Spleen (tissue), 11 donors: ENCODE results near the gene PCSK7. TPM values are rescaled to one million over a fixed set of nuclear protein-coding genes. Genes with fewer than 3 reads are reported as not detected.
A peak's percentile ranks its signal among the peaks of the same experiment; 100 is the strongest.

Experiments
- DNase-seq: peaks from one replicate; pipeline ENCODE4 v3.0.0-alpha.2; 2020
- H3K27ac ChIP-seq, 8 donors: fragments of 200-600 bp; sonication (generic) in 7 of 8; 1 replicate in 4 of 8; 2 replicates in 4 of 8; pipeline versions ENCODE4 v1.5.0 to v1.8.0; 2016 to 2021; ENCODE audit warnings: inconsistent platforms in 4 of 8, mild to moderate bottlenecking in 4 of 8, moderate library complexity in 1 of 8
- H3K27me3 ChIP-seq, 7 donors: fragments of 200-600 bp; sonication (generic) in 6 of 7; replicated peaks in 1 of 7; 1 replicate in 4 of 7; 2 replicates in 3 of 7; pipeline versions ENCODE4 v1.5.0 to v1.8.0; 2016 to 2021; ENCODE audit warnings: inconsistent platforms in 3 of 7, mild to moderate bottlenecking in 1 of 7
- H3K36me3 ChIP-seq, 6 donors: fragments of 200-600 bp; sonication (generic) in 5 of 6; 1 replicate in 4 of 6; 2 replicates in 2 of 6; pipeline versions ENCODE4 v1.5.0 to v1.8.0; 2016 to 2021; ENCODE audit warnings: inconsistent platforms in 2 of 6
- H3K4me1 ChIP-seq, 6 donors: fragments of 200-600 bp; sonication (generic) in 5 of 6; 1 replicate in 3 of 6; 2 replicates in 3 of 6; pipeline versions ENCODE4 v1.5.0 to v1.8.0; 2016 to 2021; ENCODE audit warnings: inconsistent platforms in 3 of 6
- H3K4me3 ChIP-seq, 8 donors: fragments of 200-600 bp; sonication (generic) in 7 of 8; 1 replicate in 4 of 8; 2 replicates in 4 of 8; pipeline versions ENCODE4 v1.5.0 to v1.8.0; 2016 to 2021; ENCODE audit warnings: inconsistent platforms in 4 of 8, mild to moderate bottlenecking in 4 of 8, moderate library complexity in 2 of 8
- H3K9me3 ChIP-seq, 8 donors: fragments of 200-600 bp; sonication (generic) in 7 of 8; 1 replicate in 4 of 8; 2 replicates in 4 of 8; pipeline versions ENCODE4 v1.5.0 to v1.8.0; 2016 to 2021; ENCODE audit warnings: inconsistent platforms in 4 of 8
- POLR2A ChIP-seq, 3 donors: fragments of 450-650 bp; IDR thresholded peaks; one replicate each; pipeline ENCODE4 v1.5.1; 2017; ENCODE audit warnings: antibody characterized with exemption in 3 of 3, mild to moderate bottlenecking in 1 of 3
- POLR2AphosphoS5 ChIP-seq, 3 donors: sonication (generic); formaldehyde crosslinking; IDR thresholded peaks; one replicate each; pipeline ENCODE4 v1.5.1; 2017; ENCODE audit warnings: antibody characterized with exemption in 3 of 3
- WGBS, 5 donors: extraction: QIAGEN DNeasy Blood & Tissue Kit in 3 of 5; methylation state at CpG; one replicate each; pipeline versions ENCODE4 v1.1.5 to v1.1.7; 2013 to 2018; 5-methylcytosine and 5-hydroxymethylcytosine counted together
- intact Hi-C: fragments of 100-400 bp; cut with DNase I; formaldehyde crosslinking; loops from one replicate; pipeline ENCODE4 v1.15.0; 2023; ENCODE audit warnings: low total_unique reads
- polyA plus RNA-seq, 3 donors: library from polyadenylated mRNA; stranded (reverse); fragments of 200-250 nt; gene quantifications; one replicate each; pipeline ENCODE4 v1.2.1, GENCODE V29; 2013
- total RNA-seq, 7 donors: library from RNA; depleted of rRNA in 3 of 7; stranded (reverse); fragments of >200 nt in 3 of 7; fragmentation: NEBNext Ultra II Directional in 4 of 7; extraction: Animal tissue kit (Norgen Biotek cat#: 25700) in 4 of 7; gene quantifications; one replicate each; pipeline versions ENCODE4 v1.1.0 to v1.2.1, GENCODE V29; 2016 to 2021
- TF ChIP-seq, protein P1 (sequence below), 11 experiments: fragments of 200-600 bp in 7 of 11; fragments of 450-650 bp in 4 of 11; sonication (generic) in 4 of 11; IDR thresholded peaks in 8 of 11; conservative IDR thresholded peaks in 3 of 11; 1 replicate in 7 of 11; 2 replicates in 4 of 11; pipeline versions ENCODE4 v1.4.0 to v1.8.0; 2016 to 2021; ENCODE audit warnings: antibody characterized with exemption in 11 of 11, inconsistent platforms in 4 of 11, mild to moderate bottlenecking in 1 of 11
- donor health status: healthy with polysubstance abuse.
- donor health status: DM: no; HTN: no; CAD: no; lungs with moderate emphysema.
- donor health status: DM: no; HTN: no; CAD: no.
- donor health status: Bipolar disorder and iron deficiency.
- donor health status: healthy.
- donor health status: DM: no; HTN: no; CAD: no.
- donor health status: DM: yes; HTN: yes; CAD: no.

PCSK7 gene
- total and polyA plus RNA-seq, 10 donors, result 27.3 to 152 (median 97.3) TPM

DNA sequence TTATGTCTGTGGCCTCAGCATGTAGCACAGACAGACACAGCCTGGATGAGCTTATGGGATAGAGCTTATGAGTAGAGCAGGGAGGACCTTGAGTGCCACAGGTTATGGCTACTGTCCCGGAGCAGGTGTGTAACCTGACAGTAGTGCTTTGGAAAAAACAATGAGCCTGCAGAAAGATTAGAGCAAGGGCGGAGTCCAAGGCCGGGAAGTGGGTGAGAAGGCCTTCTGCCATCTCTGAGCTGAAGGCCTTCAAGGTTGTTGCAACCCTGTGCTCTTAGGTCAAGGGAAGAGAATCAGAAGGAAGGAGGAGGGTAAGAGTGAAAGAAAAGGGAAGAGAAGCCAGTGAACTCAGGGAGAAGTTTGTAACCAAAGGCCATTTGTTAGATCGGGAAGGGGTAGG lies 36.6 kb downstream of the PCSK7 start:
- H3K4me3 ChIP-seq, result no peak overlapping the region
- WGBS, 5 donors, result 77 to 92% (median 85%) methylated on average over 4 of the region's 4 CpGs
- H3K36me3 ChIP-seq, result peaks cover 2 to 86% (median 45%) of the 10 kb centered on the region in 6 donors
- peaks cover 0 to 42% (median 10%) of the 10 kb centered on the region in 6 donors for H3K4me1 ChIP-seq
- no peak overlapping the region for H3K27ac ChIP-seq
- TF ChIP-seq, protein P1, sequence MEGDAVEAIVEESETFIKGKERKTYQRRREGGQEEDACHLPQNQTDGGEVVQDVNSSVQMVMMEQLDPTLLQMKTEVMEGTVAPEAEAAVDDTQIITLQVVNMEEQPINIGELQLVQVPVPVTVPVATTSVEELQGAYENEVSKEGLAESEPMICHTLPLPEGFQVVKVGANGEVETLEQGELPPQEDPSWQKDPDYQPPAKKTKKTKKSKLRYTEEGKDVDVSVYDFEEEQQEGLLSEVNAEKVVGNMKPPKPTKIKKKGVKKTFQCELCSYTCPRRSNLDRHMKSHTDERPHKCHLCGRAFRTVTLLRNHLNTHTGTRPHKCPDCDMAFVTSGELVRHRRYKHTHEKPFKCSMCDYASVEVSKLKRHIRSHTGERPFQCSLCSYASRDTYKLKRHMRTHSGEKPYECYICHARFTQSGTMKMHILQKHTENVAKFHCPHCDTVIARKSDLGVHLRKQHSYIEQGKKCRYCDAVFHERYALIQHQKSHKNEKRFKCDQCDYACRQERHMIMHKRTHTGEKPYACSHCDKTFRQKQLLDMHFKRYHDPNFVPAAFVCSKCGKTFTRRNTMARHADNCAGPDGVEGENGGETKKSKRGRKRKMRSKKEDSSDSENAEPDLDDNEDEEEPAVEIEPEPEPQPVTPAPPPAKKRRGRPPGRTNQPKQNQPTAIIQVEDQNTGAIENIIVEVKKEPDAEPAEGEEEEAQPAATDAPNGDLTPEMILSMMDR (IDR thresholded peaks at IDR 0.05 in 8 of 11, conservative IDR thresholded peaks at IDR 0.05 in 3 of 11), result no peak
- TF ChIP-seq POLR2A (IDR thresholded peaks at IDR 0.05), result no peak
- no peak for TF ChIP-seq POLR2AphosphoS5 (IDR thresholded peaks at IDR 0.05)
- H3K9me3 ChIP-seq, result no peaks in the 10 kb centered on the region
- intact Hi-C loops, result no loop called here
- peaks cover 0 to 5% (median 0%) of the 10 kb centered on the region in 7 donors for H3K27me3 ChIP-seq
- DNase-seq, result no peak

DNA sequence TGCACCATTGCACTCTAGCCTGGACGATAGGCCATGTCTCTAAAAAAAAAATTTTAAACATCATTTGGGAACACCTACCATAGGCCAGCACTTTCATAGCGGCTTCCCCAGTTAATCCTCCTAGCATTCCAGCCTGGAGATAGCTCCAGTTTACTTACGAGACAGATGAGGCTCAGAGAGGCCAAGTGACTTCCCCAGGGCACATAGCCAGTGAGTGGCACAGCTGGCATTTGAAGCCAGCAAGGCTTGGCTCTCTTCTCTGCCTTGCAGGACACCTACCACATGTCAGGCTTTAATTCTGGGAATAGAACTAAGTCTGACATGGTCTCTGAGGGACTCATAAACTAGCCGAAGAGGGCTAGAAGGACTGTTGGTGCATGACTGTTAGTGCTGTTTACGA lies 37.6 kb downstream of the PCSK7 start:
- intact Hi-C loops, result no loop called here
- H3K4me3 ChIP-seq, result no peak overlapping the region
- H3K36me3 ChIP-seq, result peaks cover 2 to 92% (median 49%) of the 10 kb centered on the region in 6 donors
- H3K4me1 ChIP-seq, result peaks cover 0 to 47% (median 19%) of the 10 kb centered on the region in 6 donors
- TF ChIP-seq POLR2AphosphoS5 (IDR thresholded peaks at IDR 0.05) (no peak), POLR2A (IDR thresholded peaks at IDR 0.05) (no peak)
- TF ChIP-seq, protein P1 (IDR thresholded peaks at IDR 0.05 in 8 of 11, conservative IDR thresholded peaks at IDR 0.05 in 3 of 11), result no peak
- no peaks in the 10 kb centered on the region for H3K9me3 ChIP-seq
- DNase-seq, result no peak
- H3K27me3 ChIP-seq, result peaks cover 0 to 4% (median 0%) of the 10 kb centered on the region in 7 donors
- H3K27ac ChIP-seq, result no peak overlapping the region
- WGBS, 5 donors, result 77 to 98% (median 91%) methylated on average over 5 of the region's 5 CpGs

DNA sequence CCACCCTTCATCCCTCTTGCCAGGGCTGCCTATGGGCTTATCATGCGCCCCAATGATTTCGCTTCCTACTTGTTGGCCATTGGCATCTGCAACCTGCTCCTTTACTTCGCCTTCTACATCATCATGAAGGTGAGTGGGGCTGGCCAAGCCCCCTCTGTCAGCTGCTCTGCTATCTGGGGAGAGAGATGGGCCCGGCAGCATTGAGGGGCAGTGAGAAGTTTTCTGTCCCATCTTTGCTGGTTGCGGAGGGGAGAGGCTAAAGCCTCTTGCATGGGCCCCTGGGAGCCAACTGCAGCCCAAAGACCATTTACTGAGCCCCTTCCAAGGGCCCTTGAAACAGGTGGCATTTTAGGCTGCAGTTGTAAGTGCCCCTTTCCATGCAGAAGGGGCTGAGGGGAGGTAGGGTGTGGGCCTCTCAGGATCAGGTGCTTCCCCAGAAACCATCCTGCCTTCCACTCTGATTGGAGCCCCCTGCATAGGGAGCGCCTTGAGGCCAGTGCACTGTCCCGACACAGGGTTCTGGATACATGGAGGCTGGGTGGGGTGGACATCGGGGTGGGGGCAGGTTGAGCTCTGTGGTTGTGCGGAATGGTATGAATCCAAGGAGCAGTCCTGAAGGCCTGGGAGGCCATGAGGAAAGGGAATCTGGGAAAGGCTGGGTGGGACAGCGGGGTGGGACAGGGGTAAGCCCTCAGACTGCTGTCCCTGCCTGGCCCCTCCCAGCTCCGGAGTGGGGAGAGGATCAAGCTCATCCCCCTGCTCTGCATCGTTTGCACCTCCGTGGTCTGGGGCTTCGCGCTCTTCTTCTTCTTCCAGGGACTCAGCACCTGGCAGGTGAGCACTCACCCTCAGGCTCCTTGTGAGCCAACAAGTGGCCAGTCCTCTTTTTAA lies 38.5 kb downstream of the PCSK7 start:
- TF ChIP-seq POLR2A (IDR thresholded peaks at IDR 0.05) (no peak), POLR2AphosphoS5 (IDR thresholded peaks at IDR 0.05) (no peak)
- TF ChIP-seq, protein P1 (IDR thresholded peaks at IDR 0.05 in 8 of 11, conservative IDR thresholded peaks at IDR 0.05 in 3 of 11), result no peak
- WGBS, 5 donors, result 92 to 96% (median 94%) methylated on average over 14 to 15 of the region's 15 CpGs
- no peaks in the 10 kb centered on the region for H3K27me3 ChIP-seq
- intact Hi-C loops, result no loop called here
- H3K4me3 ChIP-seq, result no peak overlapping the region
- H3K9me3 ChIP-seq, result no peaks in the 10 kb centered on the region
- DNase-seq, result no peak
- H3K27ac ChIP-seq, result peak overlapping the region in 1 of 8 donors; percentile 9
- H3K4me1 ChIP-seq, result peaks cover 0 to 47% (median 26%) of the 10 kb centered on the region in 6 donors
- peaks cover 2 to 99% (median 55%) of the 10 kb centered on the region in 6 donors for H3K36me3 ChIP-seq

DNA sequence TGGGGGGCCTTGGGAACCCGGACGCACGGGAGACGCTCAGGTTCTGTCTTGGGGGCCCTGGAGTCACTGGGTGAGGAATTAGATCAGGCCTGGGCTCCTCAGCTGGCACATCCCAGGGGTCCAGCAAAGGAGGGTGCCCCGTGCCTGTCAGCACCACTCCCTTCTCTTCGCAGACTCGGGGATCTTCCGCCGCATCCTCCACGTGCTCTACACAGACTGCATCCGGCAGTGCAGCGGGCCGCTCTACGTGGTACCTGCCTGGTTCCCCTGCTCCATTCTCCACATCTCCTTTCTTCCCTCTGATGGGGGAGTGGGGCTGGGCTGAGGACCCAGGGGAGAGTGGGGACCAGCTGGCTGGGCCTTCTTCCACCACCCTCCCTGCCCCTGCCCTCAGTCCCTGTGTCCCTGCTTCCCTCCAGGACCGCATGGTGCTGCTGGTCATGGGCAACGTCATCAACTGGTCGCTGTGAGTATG lies 39.4 kb downstream of the PCSK7 start:
- DNase-seq, result no peak
- Histone ChIP-seq H3K9me3 (no peaks in the 10 kb centered on the region), H3K27me3 (no peaks in the 10 kb centered on the region), H3K4me1 (peaks cover 0 to 49% (median 27%) of the 10 kb centered on the region in 6 donors), H3K27ac (no peak overlapping the region), H3K4me3 (no peak overlapping the region), H3K36me3 (peaks cover 2 to 99% (median 63%) of the 10 kb centered on the region in 6 donors)
- TF ChIP-seq POLR2AphosphoS5 (IDR thresholded peaks at IDR 0.05) (peak; percentile 6 to 46 (median 36)), POLR2A (IDR thresholded peaks at IDR 0.05) (no peak)
- TF ChIP-seq, protein P1 (IDR thresholded peaks at IDR 0.05 in 8 of 11, conservative IDR thresholded peaks at IDR 0.05 in 3 of 11), result no peak
- intact Hi-C loops, result no loop called here
- WGBS, 5 donors, result 91 to 97% (median 95%) methylated on average over 14 to 17 of the region's 17 CpGs
